SK-N-MC (cell line): Measurements from ENCODE around the gene PSTPIP2.

Experiments
- EZH2 ChIP-seq: fragments of 200-600 bp; sonication (generic); IDR thresholded peaks from one replicate; pipeline ENCODE4 v1.6.1; 2017; ENCODE audit warnings: antibody characterized with exemption
- POLR2AphosphoS5 ChIP-seq: IDR thresholded peaks from 2 replicates; pipeline ENCODE4 v1.6.1; 2012; ENCODE audit warnings: mild to moderate bottlenecking, low read depth, low read length, borderline replicate concordance

- TF ChIP-seq EZH2 (no peak), POLR2AphosphoS5 (no peak)
These were observed 71.0 kb downstream of the PSTPIP2 start for GRCh38 chr18:46001074-46001473.
